Prostate gland (tissue), 2 donors: ENCODE results near the gene RABIF. TPM values are rescaled to one million over a fixed set of nuclear protein-coding genes. Genes with fewer than 3 reads are reported as not detected.
A peak's percentile ranks its signal among the peaks of the same experiment; 100 is the strongest.

Experiments used
- DNase-seq: peaks from one replicate; pipeline ENCODE4 v3.0.0-alpha.2; 2019; ENCODE audit warnings: low spot score
- H3K27ac ChIP-seq, 2 donors: fragments of 200-600 bp; sonication (generic); 2 replicates each; pipeline ENCODE4 v1.5.1; 2017 to 2019
- H3K27me3 ChIP-seq: fragments of 200-600 bp; sonication (generic); replicated peaks from 2 replicates; pipeline ENCODE4 v1.5.1; 2019; ENCODE audit not compliant: insufficient read depth
- H3K36me3 ChIP-seq, 2 donors: fragments of 200-600 bp; sonication (generic); 1 replicate in 1 of 2; 2 replicates in 1 of 2; pipeline versions ENCODE4 v1.5.1 to v1.8.1; 2017 to 2019
- H3K4me1 ChIP-seq: fragments of 200-600 bp; sonication (generic); replicated peaks from 2 replicates; pipeline ENCODE4 v1.5.1; 2019
- H3K4me3 ChIP-seq, 2 donors: fragments of 200-600 bp; sonication (generic); 2 replicates each; pipeline ENCODE4 v1.5.1; 2017 to 2019
- H3K9me3 ChIP-seq: fragments of 200-600 bp; sonication (generic); 2 replicates; pipeline ENCODE4 v1.5.1; 2017
- CTCF ChIP-seq, 4 experiments: fragments of 200-600 bp in 2 of 4; fragments of 450-650 bp in 2 of 4; sonication (generic) in 2 of 4; IDR thresholded peaks; 1 replicate in 3 of 4; 2 replicates in 1 of 4; pipeline ENCODE4 v1.5.1; 2016 to 2019; ENCODE audit warnings: antibody characterized with exemption in 4 of 4, mild to moderate bottlenecking in 2 of 4, moderate library complexity in 2 of 4
- POLR2A ChIP-seq: fragments of 450-650 bp; IDR thresholded peaks from one replicate; pipeline ENCODE4 v1.6.1; 2016; ENCODE audit warnings: antibody characterized with exemption, mild to moderate bottlenecking
- POLR2AphosphoS5 ChIP-seq: sonication (generic); formaldehyde crosslinking; IDR thresholded peaks from one replicate; pipeline ENCODE4 v1.6.1; 2017; ENCODE audit warnings: antibody characterized with exemption
- WGBS: methylation state at CpG from one replicate; pipeline ENCODE4 v1.1.5; 2018; 5-methylcytosine and 5-hydroxymethylcytosine counted together
- intact Hi-C: fragments of 100-400 bp; cut with DNase I; formaldehyde crosslinking; loops from one replicate; pipeline ENCODE4 v1.14.2; 2022
- total RNA-seq, 2 donors: library from RNA; depleted of rRNA; stranded (reverse); fragments of >200 nt; gene quantifications; one replicate each; pipeline ENCODE4 v1.1.0, GENCODE V29; 2016

Gene RABIF
- total RNA-seq, 2 donors from 2014 or later, result 6.6 to 14.5 TPM

GRCh38 chr1:202837746-202838262, 51.1 kb downstream of the RABIF start:
- intact Hi-C loops, result no loop called here
- no peaks in the 10 kb centered on the region for H3K36me3 ChIP-seq
- 90% methylated on average over 5 of the region's 5 CpGs for WGBS
- H3K27ac ChIP-seq, result no peak overlapping the region
- no peak for TF ChIP-seq POLR2A
- TF ChIP-seq CTCF (IDR thresholded peaks at IDR 0.05), result no peak
- TF ChIP-seq POLR2AphosphoS5, result no peak
- DNase-seq, result no peak
- no peak overlapping the region for H3K4me3 ChIP-seq
- H3K9me3 ChIP-seq, result no peaks in the 10 kb centered on the region
- H3K4me1 ChIP-seq, result no peaks in the 10 kb centered on the region
- no peaks in the 10 kb centered on the region for H3K27me3 ChIP-seq

GRCh38 chr1:202836623-202837403, 52.1 kb downstream of the RABIF start:
- WGBS, result 69% methylated on average over 5 of the region's 5 CpGs
- Histone ChIP-seq H3K36me3 (no peaks in the 10 kb centered on the region), H3K4me1 (no peaks in the 10 kb centered on the region), H3K27me3 (no peaks in the 10 kb centered on the region), H3K4me3 (no peak overlapping the region), H3K27ac (no peak overlapping the region), H3K9me3 (no peaks in the 10 kb centered on the region)
- DNase-seq, result peak; percentile 27
- TF ChIP-seq POLR2AphosphoS5 (no peak), CTCF (IDR thresholded peaks at IDR 0.05) (no peak), POLR2A (no peak)
- intact Hi-C loops, result no loop called here

GRCh38 chr1:202835548-202836072, 53.3 kb downstream of the RABIF start:
- no peaks in the 10 kb centered on the region for H3K36me3 ChIP-seq
- WGBS, result 55% methylated on average over 3 of the region's 3 CpGs
- H3K4me1 ChIP-seq, result no peaks in the 10 kb centered on the region
- TF ChIP-seq POLR2AphosphoS5 (no peak), POLR2A (no peak), CTCF (IDR thresholded peaks at IDR 0.05) (no peak)
- no peak overlapping the region for H3K4me3 ChIP-seq
- intact Hi-C loops, result no loop called here
- H3K9me3 ChIP-seq, result no peaks in the 10 kb centered on the region
- DNase-seq, result no peak
- no peaks in the 10 kb centered on the region for H3K27me3 ChIP-seq
- H3K27ac ChIP-seq, result no peak overlapping the region

- TF ChIP-seq CTCF (IDR thresholded peaks at IDR 0.05), result no peak
- no peak for TF ChIP-seq POLR2A
- no peak for TF ChIP-seq POLR2AphosphoS5
- no peak for DNase-seq
- H3K4me3 ChIP-seq, result no peak overlapping the region
- 68% methylated on average over 10 of the region's 10 CpGs for WGBS
- H3K27ac ChIP-seq, result no peak overlapping the region
- H3K27me3 ChIP-seq, result no peaks in the 10 kb centered on the region
- intact Hi-C loops, result no loop called here
- no peaks in the 10 kb centered on the region for H3K9me3 ChIP-seq
- no peaks in the 10 kb centered on the region for H3K4me1 ChIP-seq
- H3K36me3 ChIP-seq, result no peaks in the 10 kb centered on the region
These were observed 54.0 kb downstream of the RABIF start for GRCh38 chr1:202834771-202835547.
